ENCODE results near the gene SCNN1G. TPM values are rescaled to one million over a fixed set of nuclear protein-coding genes. Genes with fewer than 3 reads are reported as not detected.

Gene SCNN1G
- total and polyA plus RNA-seq, 9 of the 15 experiments (the other 6 are each of a cell fraction or from before 2014, with no cell fraction given): not detected

DNA sequence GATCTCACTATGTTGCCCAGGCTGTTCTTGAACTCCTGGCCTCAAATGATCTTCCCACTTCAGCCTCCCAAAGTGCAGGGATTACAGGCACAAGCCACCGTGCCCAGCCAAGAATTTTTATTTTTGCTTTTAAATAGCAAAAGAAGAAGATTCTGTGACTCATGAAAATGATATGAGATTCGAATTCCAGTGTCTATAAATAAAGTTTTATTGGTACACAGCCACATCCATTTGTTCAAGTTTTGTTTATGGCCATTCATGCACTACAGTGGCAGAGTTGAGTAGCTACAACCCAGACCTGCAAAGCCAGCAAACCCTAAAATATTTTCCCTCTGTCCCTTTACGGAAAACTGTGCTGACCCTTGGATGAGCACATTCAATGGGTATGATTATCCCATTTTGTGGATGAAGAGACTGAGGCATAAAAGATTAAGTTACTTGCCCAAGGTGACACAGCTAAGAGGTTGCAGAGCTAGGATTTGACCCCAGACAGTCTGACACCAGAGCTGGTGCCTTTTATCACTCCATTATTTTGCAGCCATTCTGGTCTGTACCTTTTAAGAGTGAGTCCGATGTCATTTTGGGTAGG is 34.2 kb downstream of the SCNN1G start (continued):
- TF ChIP-seq, protein P1, sequence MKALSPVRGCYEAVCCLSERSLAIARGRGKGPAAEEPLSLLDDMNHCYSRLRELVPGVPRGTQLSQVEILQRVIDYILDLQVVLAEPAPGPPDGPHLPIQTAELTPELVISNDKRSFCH (CRISPR knock-in tag; IDR thresholded peaks at IDR 0.05): no peak
- TF ChIP-seq, protein P1 (tag; IDR thresholded peaks at IDR 0.05): no peak
- TF ChIP-seq ZBTB40 (IDR thresholded peaks at IDR 0.05) (peak; percentile 92), ZBTB40 (CRISPR knock-in tag; IDR thresholded peaks at IDR 0.05) (peak; percentile 85)
